NCI-H2227 (cell line): Measurements from ENCODE around the gene CLOCK.

Experiments used
- DNase-seq: peaks from one replicate; lab custom pipeline; 2025; ENCODE audit not compliant: unreplicated experiment; lab: John Stamatoyannopoulos, UW

The CLOCK gene

GRCh38 chr4:55545151-55545550 is 1.6 kb downstream of the CLOCK start:
- no peak for DNase-seq

DNA sequence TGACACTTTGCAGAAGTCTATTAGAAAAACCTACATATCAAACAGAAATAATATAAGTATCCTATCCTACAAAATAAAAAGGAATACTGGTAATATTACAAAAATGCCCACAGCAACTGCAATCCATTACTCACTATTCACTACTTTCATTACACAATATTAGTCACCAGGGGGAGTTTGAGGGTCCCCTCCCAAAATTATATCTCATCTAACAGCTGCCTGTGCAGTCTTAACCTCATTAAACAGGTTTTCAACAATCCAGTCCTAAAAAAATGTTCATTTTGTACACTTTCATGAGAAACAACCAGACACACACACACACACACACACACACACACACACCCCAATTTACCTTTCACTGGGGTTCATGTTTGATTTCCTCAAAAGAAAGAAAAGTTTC is 2.9 kb downstream of the CLOCK start:
- no peak for DNase-seq

DNA sequence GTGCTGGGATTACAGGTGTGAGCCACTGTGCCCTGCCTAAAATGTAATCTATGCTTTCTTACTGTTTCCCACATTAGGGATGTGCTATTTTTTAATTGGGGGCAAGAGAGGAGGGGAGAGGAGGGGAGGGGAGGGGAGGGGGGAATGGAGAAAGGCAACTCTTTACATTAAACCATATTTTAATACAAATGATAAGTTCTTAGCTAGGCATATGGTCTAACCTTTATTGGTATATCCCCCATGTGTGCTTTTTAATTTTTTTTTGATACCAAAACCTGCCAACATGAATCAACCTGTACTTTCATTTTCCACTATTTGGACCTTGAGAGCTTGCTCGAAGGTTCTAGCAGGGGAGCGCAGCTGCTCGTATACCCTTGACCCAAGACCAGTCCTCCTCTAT is 6.4 kb downstream of the CLOCK start:
- no peak for DNase-seq

GRCh38 chr4:55539658-55540057 is 7.1 kb downstream of the CLOCK start:
- no peak for DNase-seq

DNA sequence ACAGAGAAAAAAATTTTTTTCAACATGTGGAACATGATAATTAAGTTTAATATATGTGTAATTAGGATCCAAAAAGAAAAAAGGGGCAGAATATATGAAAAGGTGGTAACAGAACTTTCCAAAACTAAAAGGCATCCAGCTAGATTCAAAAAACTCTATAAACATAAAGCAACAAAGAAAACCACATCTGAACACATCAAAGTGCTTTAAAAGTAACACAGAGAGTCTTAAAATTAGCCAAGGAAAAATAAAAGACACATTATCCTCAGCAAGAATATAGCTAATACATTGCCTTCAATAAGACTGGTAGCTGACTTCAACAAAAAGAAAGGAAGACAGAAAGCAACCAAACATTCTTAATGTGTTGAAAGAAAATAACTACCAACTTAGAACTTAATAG is 8.2 kb downstream of the CLOCK start:
- no peak for DNase-seq

DNA sequence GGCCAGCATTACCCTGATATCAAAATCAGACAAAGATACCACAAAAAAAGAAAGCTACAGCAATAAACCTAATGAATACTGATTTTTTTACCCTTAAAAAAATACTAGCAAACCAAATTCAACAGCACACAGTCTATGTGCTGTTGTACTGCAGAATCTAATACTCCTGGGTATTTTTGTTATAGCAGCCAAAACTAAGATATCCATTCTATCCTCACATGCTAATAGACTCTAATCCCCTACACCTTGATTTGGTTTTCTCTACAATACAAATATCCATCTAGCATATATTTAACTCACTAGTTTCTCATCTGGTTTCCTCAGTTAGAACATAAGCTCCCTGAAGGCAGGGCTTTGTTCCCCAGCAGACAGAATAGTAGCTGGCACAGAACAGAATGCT is 12.4 kb downstream of the CLOCK start:
- DNase-seq: no peak

- no peak for DNase-seq
Observed at GRCh38 chr4:55530691-55531090, 16.0 kb downstream of the CLOCK start.

DNA sequence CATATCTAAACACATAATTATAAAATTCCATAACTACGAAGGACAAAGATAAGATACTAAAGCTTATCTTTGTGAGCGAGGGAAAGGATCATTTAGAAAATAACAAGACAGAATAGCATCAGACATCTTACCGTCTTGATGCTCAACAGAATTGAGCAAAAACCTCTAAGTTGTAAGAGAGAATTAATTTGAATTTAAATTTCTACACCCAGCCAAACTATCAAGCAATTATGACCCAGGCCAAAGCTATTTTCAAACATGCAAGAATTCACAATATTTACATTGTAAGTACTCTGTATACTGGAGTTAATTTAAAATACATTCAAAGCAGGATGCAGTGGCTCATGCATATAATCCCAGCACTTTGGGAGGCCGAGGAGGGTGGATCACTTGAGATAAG is 16.5 kb downstream of the CLOCK start:
- DNase-seq: no peak

DNA sequence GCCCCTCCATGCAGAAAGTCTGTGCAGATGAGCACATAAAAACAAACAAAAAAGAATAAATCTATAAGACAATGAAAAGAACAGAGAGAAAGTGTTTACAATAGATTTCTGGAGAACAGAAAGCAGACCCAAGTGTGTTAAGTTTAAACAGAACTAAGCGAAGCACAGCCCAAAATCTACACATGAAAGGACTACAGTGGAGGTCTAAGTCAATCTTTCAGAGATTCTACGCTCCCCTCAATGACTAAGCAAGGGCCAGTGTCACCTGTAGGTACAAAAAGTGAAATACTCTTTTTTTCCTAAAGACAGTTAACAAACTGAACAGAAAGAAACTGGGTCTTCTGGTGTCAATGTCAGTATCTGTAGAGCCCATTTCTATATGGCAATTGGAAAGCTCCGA is 18.2 kb downstream of the CLOCK start:
- no peak for DNase-seq

GRCh38 chr4:55524844-55525571 is 21.7 kb downstream of the CLOCK start:
- no peak for DNase-seq

GRCh38 chr4:55518442-55518841 is 28.3 kb downstream of the CLOCK start:
- DNase-seq: no peak

DNA sequence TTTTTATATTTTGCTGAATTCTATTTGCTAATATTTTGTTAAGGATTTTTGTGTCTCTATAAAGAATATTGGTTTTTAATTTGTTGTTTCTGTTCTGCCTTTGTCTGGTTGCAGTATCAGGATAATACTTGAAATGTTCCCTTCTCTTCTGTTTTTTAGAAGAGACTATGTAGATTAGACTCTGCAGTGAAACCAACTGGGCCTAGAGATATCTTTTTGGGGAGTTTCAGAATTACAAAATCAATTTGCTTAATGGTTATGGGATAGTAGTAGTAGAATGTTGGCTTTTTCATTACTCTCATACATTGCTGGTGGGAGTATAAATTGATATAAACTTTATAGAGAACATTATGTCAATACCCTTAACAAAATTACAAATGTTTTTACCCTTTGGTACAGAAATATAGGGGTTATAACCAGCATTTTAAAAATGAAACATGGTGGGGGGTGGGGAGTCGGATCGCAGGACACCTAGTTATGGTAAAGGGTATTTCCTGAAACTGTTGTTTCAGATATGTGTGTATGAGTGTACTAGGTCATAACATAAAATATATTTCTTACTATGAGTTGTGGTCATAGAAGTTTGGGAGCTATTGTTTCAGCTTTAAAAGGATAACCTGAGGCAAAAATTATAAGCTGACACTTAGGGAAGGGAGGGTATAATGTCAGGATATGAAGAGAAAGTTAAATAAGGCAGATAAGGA is 29.0 kb downstream of the CLOCK start:
- DNase-seq: no peak

DNA sequence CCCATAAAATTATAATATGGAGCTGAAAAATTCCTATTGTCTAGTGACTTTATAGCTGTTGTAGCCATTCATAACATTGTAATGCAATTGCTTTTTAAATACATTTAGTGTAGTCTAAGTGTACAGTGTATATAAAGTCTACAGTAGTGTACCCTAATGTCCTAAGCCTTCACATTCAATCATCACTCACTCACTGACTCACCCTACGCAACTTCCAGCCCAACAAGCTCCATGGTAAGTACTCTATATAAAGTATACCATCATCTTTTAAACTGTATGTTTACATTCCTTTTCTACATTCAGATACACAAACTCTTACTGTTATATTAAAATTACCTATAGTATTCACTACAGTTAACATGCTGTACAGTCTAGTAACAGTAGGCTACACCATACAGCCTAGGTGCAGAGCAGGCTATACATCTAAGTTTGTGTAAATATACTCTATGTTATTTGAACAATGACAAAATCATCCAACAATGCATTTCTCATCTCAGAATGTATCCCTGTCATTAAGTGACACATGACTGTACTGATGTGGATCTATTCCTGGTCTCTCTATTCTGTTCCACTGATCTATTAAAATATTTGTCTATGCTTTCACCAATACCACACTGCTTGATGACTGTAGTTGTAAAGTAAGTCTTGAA is 33.7 kb downstream of the CLOCK start:
- DNase-seq: no peak

DNA sequence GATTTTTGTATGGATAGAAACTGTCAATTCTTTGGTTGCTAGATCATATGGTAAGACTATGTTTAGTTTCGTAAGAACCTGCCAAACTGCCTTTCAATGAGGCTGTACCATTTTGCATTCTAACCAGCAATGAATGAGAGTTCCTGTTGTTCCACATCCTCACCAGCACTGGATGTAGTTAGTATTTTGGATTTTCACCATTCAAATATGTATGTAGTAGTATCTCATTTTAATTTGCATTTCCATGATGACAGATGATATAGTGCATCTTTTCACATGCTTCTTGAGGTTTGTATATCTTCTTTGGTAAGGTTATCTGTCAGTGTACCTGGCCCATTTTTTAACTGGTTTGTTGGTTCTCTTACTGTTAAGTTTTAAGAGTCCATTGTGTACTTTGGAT is 34.6 kb downstream of the CLOCK start:
- no peak for DNase-seq

DNA sequence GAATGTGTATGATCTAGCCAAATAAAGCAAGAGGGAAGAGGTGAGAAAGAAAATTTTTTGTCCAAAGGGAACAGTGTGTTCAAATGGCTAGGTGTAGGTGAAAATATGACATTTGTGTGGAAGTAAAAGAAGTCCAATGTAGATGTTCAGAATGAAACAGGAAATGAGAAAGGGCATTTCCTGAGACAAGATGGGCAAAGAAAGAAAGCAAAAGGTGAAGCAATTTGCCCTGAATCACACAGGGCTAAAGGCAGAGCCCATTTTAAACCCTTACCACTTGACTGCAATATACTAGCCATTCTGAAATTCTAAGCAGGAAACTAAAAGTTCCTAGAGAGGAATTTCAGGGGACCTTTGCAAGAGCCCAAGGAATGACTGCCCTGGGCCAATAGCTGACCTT is 36.0 kb downstream of the CLOCK start:
- DNase-seq: no peak

DNA sequence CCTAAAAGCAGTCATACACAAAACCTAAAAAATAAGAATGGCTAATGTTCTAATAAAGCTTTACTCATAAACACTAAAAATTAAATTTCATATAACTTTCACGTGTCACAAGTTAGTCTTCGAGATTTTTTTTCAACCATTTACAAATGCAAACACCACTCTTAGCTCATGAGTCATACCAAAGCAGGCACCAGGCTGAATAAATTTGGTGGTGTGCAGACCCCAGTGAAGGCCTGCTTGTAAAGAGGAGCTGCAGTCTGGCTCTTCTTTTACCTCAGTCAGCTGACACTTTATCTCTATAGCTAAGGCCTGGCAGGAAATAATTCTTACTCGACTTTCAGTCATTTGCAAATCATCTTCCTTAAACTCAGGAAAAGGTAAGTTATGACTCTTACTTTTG is 37.4 kb downstream of the CLOCK start:
- no peak for DNase-seq

GRCh38 chr4:55507612-55508011 is 39.1 kb downstream of the CLOCK start:
- DNase-seq: no peak

DNA sequence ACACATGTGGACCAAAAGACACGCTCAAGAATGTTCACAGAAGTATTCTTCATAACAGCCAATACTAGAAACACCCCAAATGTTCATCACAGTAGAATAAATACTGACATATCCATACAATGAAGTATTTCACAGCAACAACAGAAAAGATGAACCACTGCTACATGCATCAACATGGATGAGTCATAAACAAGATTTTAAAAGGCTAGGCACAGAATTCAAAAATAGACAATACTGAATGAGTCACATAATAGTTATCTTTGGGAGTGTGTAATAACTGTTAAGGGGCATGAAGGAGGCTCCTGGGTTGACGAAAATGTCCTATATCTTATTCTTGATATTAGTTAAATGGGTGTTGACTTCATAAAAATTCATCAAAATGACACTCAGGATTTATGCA is 43.5 kb downstream of the CLOCK start:
- no peak for DNase-seq

DNA sequence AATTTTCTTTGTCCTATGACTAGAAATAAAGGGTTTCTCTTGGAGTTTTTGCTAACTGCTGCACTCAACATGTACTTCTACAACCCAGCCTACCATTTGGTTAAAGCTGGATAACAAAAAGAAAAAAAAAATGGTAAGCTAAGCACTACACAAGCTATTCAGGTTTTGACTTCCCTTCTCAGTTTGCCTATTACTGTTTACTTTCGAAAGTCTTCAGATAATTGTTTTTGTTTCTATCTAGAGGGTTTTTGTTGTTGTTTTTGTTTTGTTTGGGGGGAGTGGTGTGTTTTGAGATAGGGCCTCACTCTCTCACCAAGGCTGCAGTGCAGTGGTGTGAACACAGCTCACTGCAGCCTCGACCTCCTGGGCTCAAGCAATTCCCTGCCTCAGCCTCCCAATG is 46.6 kb downstream of the CLOCK start:
- no peak for DNase-seq

DNA sequence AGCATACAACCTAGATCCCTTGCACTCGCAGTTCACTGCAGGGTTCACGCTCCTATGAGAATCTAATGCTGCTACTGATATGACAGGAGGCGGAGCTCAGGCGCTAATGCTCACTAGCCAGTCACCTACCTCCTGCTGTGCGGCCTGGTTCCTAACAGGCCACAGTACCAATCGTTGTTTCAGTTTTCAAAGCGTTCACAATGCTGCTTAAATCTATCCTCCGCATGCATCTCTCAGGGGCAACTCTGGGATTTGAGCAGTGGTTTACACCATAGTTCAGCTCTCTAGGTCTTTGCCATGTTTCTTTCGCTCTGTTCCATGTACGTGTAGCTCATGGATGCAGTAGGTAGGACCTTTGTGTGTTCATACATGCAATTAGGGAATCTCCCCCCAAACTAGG is 47.2 kb downstream of the CLOCK start:
- DNase-seq: peak; percentile 19

GRCh38 chr4:55498051-55498450 is 48.7 kb downstream of the CLOCK start:
- no peak for DNase-seq

- DNase-seq: no peak
Observed at GRCh38 chr4:55491486-55491885, 55.2 kb downstream of the CLOCK start.
